Mesangial cell (primary cell): ENCODE results near the gene PHACTR2. TPM values are rescaled to one million over a fixed set of nuclear protein-coding genes. Genes with fewer than 3 reads are reported as not detected.

Source experiments
- total RNA-seq: library from RNA; depleted of rRNA; stranded (reverse); fragments of >200 nt; gene quantifications from 2 replicates; pipeline ENCODE4 v1.2.3, GENCODE V29; 2015

PHACTR2 gene
- 14.2 and 19.6 TPM in 2 replicates for total RNA-seq

GRCh38 chr6:143677891-143678791, at the start of gene PHACTR2:
Gene PHACTR2, plus strand, starts transcription at chr6:143677965. Its CDS starts 199 bp downstream, at chr6:143678164.

GRCh38 chr6:143842902-143843676, 165.3 kb downstream of the PHACTR2 start, which contains the start of gene LTV1:
Gene LTV1, plus strand, starts transcription at chr6:143843338. Its CDS starts 140 bp downstream, at chr6:143843478.

GRCh38 chr6:143864234-143864633, 186.5 kb downstream of the PHACTR2 start, which contains the start of gene ZC2HC1B:
Gene ZC2HC1B, plus strand, starts transcription at chr6:143864474. Its CDS starts 66 bp downstream, at chr6:143864540.

Other genes with a start within 250 kb of the PHACTR2 start
- gene ADAT2, start 227.3 kb upstream of the PHACTR2 start, total RNA-seq, result 2.9 and 4.4 TPM in 2 replicates
- gene PEX3, start 227.2 kb upstream of the PHACTR2 start, total RNA-seq, result 7.2 and 10.1 TPM in 2 replicates
- 44.8 and 45.9 TPM in 2 replicates for gene FUCA2, start 166.2 kb upstream of the PHACTR2 start, total RNA-seq
- 4.6 and 12.2 TPM in 2 replicates for gene LTV1, start 165.4 kb downstream of the PHACTR2 start, total RNA-seq
- gene ZC2HC1B, start 186.5 kb downstream of the PHACTR2 start, total RNA-seq, result not detected in 2 replicates